Measurements from ENCODE around the gene ZNF215. TPM values are rescaled to one million over a fixed set of nuclear protein-coding genes. Genes with fewer than 3 reads are reported as not detected.
A peak's percentile ranks its signal among the peaks of the same experiment; 100 is the strongest.
"Not testable (repeated sequence)": the region's sequence is repeated elsewhere in the genome, so short reads cannot be mapped to it uniquely, and the experiment has no call there.

The ZNF215 gene
- not detected for polyA plus RNA-seq

DNA sequence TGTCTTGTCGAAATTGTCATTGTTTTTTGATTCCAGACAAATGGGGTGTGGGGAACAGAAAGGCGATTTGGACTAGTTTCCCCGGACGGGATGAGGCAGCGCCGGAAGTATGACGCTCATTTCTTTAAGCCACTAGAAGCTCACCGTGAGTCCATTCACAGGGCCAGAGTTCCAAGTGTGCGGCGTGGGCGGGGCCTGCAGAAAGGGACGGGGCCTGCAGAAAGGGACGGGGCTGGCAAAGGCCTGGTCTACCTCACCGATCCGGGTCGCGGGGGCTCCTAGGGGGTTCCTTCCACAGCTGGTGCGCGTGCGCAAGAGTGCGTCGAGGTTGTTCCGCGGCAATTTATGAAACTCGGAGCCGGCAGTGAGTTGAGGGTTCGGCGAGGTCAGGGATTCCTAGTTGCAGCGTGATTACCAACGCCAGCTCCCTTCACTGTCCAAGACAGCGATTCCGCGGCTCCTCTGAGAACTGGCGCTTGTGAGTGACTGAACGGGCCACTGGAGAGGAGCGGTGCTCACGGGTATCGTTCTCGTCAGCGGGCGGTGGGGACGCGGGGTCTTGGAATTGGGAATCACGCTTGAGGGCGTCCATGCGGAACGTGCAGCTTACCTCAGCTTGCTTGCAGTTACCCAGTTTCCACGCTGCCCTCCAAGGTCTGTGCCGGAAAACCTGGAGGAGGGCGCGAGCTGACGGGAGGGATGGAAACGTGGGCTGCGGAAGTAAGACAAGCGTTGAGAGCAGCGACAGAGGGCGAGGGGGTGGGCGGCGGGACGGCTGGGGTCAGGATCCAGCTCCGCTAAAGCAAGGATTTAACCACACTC is at the start of gene ZNF215:
ZNF215 (plus strand) TSS at position 219 of the 822 bp plus-strand sequence. CDS start 5,847 bp downstream, outside the sequence.
- Mint-ChIP-seq H3K27me3 (ENCODE audit: low read depth in 3 of 3) (peaks cover 3 to 20% (median 10%) of the 10 kb centered on the region in 3 donors), H3K27ac (no peak within 1 kb of the TSS), H3K4me1 (peaks cover 9 to 22% of the 10 kb centered on the region in 2 donors), H3K4me3 (peak within 1 kb of the TSS; percentile 28 to 76 (median 72)), H3K36me3 (no peaks in the 10 kb centered on the region), H3K9me3 (peaks cover 0 to 13% (median 0%) of the 10 kb centered on the region in 6 donors)
- peak in 2 of 3 donors; percentile 0 to 10 for DNase-seq

GRCh38 chr11:6876914-6877313 is 49.3 kb upstream of the ZNF215 start:
- Mint-ChIP-seq H3K9me3 (peaks cover 0 to 6% (median 0%) of the 10 kb centered on the region in 6 donors), H3K27ac (no peak overlapping the region), H3K36me3 (no peaks in the 10 kb centered on the region), H3K27me3 (ENCODE audit: low read depth in 3 of 3) (peaks cover 2 to 6% (median 3%) of the 10 kb centered on the region in 3 donors), H3K4me3 (no peak overlapping the region), H3K4me1 (no peaks in the 10 kb centered on the region)
- no peak for DNase-seq

DNA sequence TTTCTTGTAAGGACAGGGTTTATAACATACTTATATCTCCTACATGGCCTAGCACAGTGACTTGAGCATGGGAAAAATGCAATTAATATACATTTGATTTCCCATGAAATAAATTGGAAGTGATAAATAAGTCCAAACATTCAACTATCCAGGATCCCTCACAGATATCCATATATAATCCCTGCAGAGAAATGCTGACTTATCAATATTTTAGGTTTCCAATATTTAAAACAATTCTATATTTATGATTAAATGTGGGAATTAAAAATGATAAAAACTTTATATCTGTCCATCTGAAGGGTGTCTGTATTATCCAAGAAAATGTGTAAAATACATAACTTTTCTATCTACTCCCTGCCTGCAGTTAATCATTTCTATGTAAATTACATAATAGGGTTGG is 43.5 kb upstream of the ZNF215 start:
- Mint-ChIP-seq H3K36me3 (no peaks in the 10 kb centered on the region), H3K27me3 (ENCODE audit: low read depth in 3 of 3) (peaks cover under 1 to 11% (median 2%) of the 10 kb centered on the region in 3 donors)

GRCh38 chr11:6887711-6888110 is 38.5 kb upstream of the ZNF215 start:
- not testable (repeated sequence) for H3K36me3 Mint-ChIP-seq; H3K4me1 Mint-ChIP-seq; DNase-seq; H3K27ac Mint-ChIP-seq; H3K27me3 Mint-ChIP-seq (ENCODE audit: low read depth in 3 of 3); H3K4me3 Mint-ChIP-seq
- peaks cover 0 to 15% (median under 1%) of the 10 kb centered on the region in 6 donors for H3K9me3 Mint-ChIP-seq

More for the DNA sequence above, 43.5 kb upstream of the ZNF215 start:
- no peaks in the 10 kb centered on the region for H3K4me1 Mint-ChIP-seq
- H3K27ac Mint-ChIP-seq, result no peak overlapping the region
- DNase-seq, result no peak
- H3K4me3 Mint-ChIP-seq, result no peak overlapping the region
- H3K9me3 Mint-ChIP-seq, result peaks cover 0 to 9% (median under 1%) of the 10 kb centered on the region in 6 donors

DNA sequence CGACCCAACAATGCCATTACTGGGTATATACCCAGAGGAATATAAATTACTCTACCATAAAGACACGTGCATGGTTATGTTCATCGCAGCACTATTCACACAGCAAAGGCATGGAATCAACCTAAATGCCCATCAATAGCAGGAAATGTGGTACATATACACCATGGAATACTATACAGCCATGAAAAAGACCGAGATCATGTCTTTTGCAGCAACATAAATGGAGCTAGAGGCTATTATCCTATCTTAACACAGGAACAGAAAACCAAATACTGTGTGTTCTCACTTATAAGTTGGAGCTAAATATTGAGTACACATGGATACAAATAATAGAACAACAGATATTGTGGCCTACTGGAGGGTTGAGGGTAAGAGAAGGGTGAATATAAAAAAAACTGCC is 37.4 kb upstream of the ZNF215 start:
- Mint-ChIP-seq H3K27ac (no peak overlapping the region), H3K36me3 (no peaks in the 10 kb centered on the region), H3K9me3 (peaks cover 0 to 15% (median under 1%) of the 10 kb centered on the region in 6 donors), H3K4me3 (no peak overlapping the region), H3K27me3 (ENCODE audit: low read depth in 3 of 3) (peaks cover 0 to 9% (median 2%) of the 10 kb centered on the region in 3 donors), H3K4me1 (no peaks in the 10 kb centered on the region)
- no peak for DNase-seq

DNA sequence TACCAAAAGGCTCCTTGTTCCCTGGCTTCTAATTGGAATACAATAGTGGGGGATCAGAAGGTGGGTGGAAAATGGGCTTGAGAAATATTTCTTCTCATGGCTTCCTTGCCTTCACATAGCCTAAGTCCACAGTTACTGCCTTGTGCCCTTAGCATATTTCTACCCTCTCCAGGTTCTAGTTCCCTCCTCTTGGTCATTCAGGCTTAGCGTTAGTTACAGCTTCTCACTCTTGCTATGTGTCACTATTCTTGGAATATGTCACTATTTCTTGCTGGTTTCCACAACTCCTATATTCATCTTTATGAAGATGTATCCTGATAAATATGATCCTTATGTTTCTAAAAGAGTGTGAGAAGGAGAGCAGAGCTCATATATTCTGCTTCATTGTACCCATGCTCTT is 36.4 kb upstream of the ZNF215 start:
- H3K4me1 Mint-ChIP-seq, result peaks cover 0 to under 1% of the 10 kb centered on the region in 2 donors
- H3K27me3 Mint-ChIP-seq (ENCODE audit: low read depth in 3 of 3), result peaks cover 0 to 6% (median 0%) of the 10 kb centered on the region in 3 donors

GRCh38 chr11:6892400-6892799 is 33.8 kb upstream of the ZNF215 start, which contains the start of gene OR2D2:
Gene OR2D2, minus strand, starts transcription at chr11:6892500. Its CDS starts 0 bp downstream, at chr11:6892500.
- Mint-ChIP-seq H3K4me1 (peaks cover 0 to 4% of the 10 kb centered on the region in 2 donors), H3K36me3 (no peaks in the 10 kb centered on the region), H3K27ac (no peak within 1 kb of the TSS), H3K27me3 (ENCODE audit: low read depth in 3 of 3) (peaks cover 0 to 2% (median 0%) of the 10 kb centered on the region in 3 donors), H3K4me3 (no peak within 1 kb of the TSS), H3K9me3 (peaks cover 0 to 6% (median 0%) of the 10 kb centered on the region in 6 donors)
- DNase-seq, result no peak

More for the DNA sequence above, 36.4 kb upstream of the ZNF215 start:
- H3K4me3 Mint-ChIP-seq, result no peak overlapping the region
- H3K9me3 Mint-ChIP-seq, result peaks cover 0 to 15% (median under 1%) of the 10 kb centered on the region in 6 donors
- no peak overlapping the region for H3K27ac Mint-ChIP-seq
- no peak for DNase-seq
- no peaks in the 10 kb centered on the region for H3K36me3 Mint-ChIP-seq

- peaks cover 0 to 4% of the 10 kb centered on the region in 2 donors for H3K4me1 Mint-ChIP-seq
Observed at GRCh38 chr11:6894097-6894496, 32.1 kb upstream of the ZNF215 start.

DNA sequence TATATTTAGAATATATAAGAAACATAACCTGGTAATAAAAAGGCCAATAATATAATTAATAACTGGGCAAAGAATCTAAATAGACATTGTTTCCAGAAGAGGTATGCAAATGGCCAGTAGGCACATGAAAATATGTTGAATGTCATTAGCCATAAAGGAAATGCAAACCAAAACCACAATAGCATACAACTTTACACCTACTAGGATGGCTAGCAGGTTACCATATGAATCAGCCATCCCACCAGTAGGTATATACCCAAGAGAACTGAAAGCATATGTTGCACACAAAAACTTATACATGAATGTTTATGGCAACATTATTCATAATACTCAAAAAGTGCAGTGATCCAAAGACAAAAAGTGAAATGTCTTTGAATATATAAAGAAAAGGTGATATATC is 31.2 kb upstream of the ZNF215 start:
- Mint-ChIP-seq H3K36me3 (no peaks in the 10 kb centered on the region), H3K9me3 (peaks cover 0 to 6% (median 0%) of the 10 kb centered on the region in 6 donors), H3K4me1 (peaks cover 0 to 4% of the 10 kb centered on the region in 2 donors), H3K4me3 (no peak overlapping the region), H3K27ac (no peak overlapping the region), H3K27me3 (ENCODE audit: low read depth in 3 of 3) (peaks cover 0 to 3% (median 0%) of the 10 kb centered on the region in 3 donors)
- no peak for DNase-seq

More at GRCh38 chr11:6894097-6894496, 32.1 kb upstream of the ZNF215 start:
- H3K27me3 Mint-ChIP-seq (ENCODE audit: low read depth in 3 of 3), result peaks cover 0 to 2% (median 0%) of the 10 kb centered on the region in 3 donors
- H3K36me3 Mint-ChIP-seq, result no peaks in the 10 kb centered on the region
- H3K27ac Mint-ChIP-seq, result no peak overlapping the region
- peaks cover 0 to 6% (median 0%) of the 10 kb centered on the region in 6 donors for H3K9me3 Mint-ChIP-seq
- DNase-seq, result no peak
- no peak overlapping the region for H3K4me3 Mint-ChIP-seq

DNA sequence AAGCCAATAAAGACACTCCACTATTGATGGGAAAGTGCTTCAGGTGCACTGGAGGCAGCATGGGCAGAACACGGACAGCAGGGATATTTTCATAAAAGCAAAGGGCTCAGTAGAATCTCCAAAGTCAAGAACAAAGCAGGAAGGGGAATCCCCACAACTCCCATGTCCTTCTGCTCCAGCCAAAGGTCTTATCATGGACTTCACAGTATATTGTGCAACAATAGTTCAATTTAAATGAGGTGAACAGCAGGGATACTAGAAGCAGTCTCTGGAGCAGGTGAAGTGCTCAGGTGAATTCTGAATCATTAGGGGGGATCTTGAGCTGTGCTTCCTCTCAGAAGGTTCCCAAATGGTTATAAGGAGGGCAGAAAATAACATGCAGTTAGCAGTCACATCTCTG is 27.3 kb upstream of the ZNF215 start:
- H3K27me3 Mint-ChIP-seq (ENCODE audit: low read depth in 3 of 3), result peaks cover 0 to 4% (median 4%) of the 10 kb centered on the region in 3 donors
- no peak for DNase-seq
- H3K36me3 Mint-ChIP-seq, result no peaks in the 10 kb centered on the region
- H3K4me1 Mint-ChIP-seq, result peaks cover 0 to 4% of the 10 kb centered on the region in 2 donors
- no peaks in the 10 kb centered on the region for H3K9me3 Mint-ChIP-seq
- no peak overlapping the region for H3K27ac Mint-ChIP-seq
- no peak overlapping the region for H3K4me3 Mint-ChIP-seq

DNA sequence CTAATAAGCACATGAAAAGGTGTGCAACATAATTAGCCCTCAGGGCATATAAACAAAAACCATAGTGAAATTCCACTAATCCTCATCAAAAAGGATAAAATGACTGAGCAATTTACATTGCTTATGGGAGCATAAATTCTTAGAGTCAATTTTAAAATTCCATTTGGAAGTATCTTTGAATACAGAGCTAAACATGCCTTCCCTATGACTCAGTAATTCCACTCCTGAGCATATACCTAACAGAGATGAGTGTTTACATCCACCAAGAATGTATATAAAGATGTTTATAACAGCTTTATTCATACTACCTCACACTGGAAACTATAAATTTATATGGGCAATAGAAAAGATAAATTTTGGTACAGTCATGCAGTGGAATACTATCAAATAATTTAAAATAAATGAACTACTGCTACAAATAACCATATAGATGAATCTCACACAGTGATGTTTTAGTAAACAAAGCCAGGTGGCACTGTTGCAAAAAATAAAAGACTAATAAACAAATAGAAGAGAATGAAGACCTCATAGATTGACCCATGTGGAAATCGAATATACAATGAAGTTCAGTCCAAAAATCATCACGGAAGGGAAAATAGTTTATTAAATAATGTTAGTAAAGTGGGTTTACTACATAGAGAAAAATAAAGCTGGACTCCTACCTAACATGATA is 25.8 kb upstream of the ZNF215 start:
- Mint-ChIP-seq H3K4me3 (no peak overlapping the region), H3K36me3 (no peaks in the 10 kb centered on the region), H3K27ac (no peak overlapping the region), H3K4me1 (no peaks in the 10 kb centered on the region), H3K9me3 (no peaks in the 10 kb centered on the region), H3K27me3 (ENCODE audit: low read depth in 3 of 3) (peaks cover 0 to 5% (median 4%) of the 10 kb centered on the region in 3 donors)
- DNase-seq, result no peak

DNA sequence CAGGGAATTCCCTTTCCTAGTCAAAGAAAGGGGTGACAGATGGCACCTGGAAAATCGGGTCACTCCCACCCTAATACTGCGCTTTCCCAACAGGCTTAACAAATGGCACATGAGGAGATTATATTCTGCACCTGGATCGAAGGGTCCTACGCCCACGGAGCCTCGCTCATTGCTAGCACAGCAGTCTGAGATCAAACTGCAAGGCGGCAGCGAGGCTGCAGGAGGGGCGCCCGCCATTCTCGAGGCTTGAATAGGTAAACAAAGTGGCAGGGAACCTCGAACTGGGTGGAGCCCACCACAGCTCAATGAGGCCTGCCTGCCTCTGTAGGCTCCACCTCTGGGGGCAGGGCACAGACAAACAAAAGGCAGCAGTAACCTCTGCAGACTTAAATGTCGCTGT is 21.4 kb upstream of the ZNF215 start:
- not testable (repeated sequence) for H3K36me3 Mint-ChIP-seq; H3K27me3 Mint-ChIP-seq (ENCODE audit: low read depth in 3 of 3); H3K9me3 Mint-ChIP-seq; DNase-seq; H3K27ac Mint-ChIP-seq; H3K4me1 Mint-ChIP-seq; H3K4me3 Mint-ChIP-seq

- no peak for DNase-seq
- no peak overlapping the region for H3K27ac Mint-ChIP-seq
- peaks cover 0 to 2% (median 0%) of the 10 kb centered on the region in 6 donors for H3K9me3 Mint-ChIP-seq
- H3K4me3 Mint-ChIP-seq, result no peak overlapping the region
- H3K4me1 Mint-ChIP-seq, result no peaks in the 10 kb centered on the region
- no peaks in the 10 kb centered on the region for H3K27me3 Mint-ChIP-seq (ENCODE audit: low read depth in 3 of 3)
- H3K36me3 Mint-ChIP-seq, result no peaks in the 10 kb centered on the region
Observed at GRCh38 chr11:6911378-6911777, 14.8 kb upstream of the ZNF215 start.

DNA sequence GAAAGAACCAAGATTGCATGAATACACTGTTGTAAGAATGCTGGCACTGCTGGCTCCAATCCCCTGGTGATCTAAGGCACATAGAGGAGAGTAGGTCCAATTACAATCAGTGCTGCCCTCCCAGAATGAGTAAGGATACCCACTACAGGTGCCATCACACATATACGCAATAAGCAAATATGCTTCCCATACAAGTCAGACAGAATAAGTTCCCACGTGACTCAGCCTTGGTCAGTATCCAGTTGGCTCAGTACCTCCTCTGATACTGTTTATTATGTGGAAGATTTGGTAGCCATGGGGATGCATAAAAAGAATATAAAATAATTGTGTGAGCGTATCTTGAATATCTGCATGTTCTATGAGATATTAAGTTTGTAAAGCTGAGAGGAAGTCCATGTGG is 14.3 kb upstream of the ZNF215 start:
- Mint-ChIP-seq H3K27ac (no peak overlapping the region), H3K4me1 (no peaks in the 10 kb centered on the region), H3K4me3 (no peak overlapping the region), H3K36me3 (no peaks in the 10 kb centered on the region), H3K9me3 (peaks cover 0 to 2% (median 0%) of the 10 kb centered on the region in 6 donors), H3K27me3 (ENCODE audit: low read depth in 3 of 3) (no peaks in the 10 kb centered on the region)
- DNase-seq, result no peak
